Activated CD8-positive, alpha-beta memory T cell treated with anti-CD3 and anti-CD28 coated beads for 24 hours (primary cell): ENCODE results near the gene CEP55.

Experiments
- DNase-seq: peaks from one replicate; pipeline ENCODE4 v3.0.0-alpha.2; 2020

The CEP55 gene

DNA sequence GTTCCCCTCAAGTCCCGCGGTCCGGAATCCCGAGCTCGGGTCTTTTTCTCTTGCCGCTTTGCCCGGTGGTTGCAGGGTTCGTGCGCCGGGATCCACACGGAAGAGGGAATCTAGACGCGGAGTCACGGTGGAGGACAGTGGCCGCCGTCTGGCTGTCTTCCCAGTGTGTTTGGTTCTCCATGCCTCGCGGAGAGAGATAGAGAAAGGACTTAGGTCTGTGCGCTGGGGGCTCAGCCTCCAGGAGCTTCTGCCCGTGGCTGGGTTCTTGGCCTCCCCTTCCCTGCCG, 71.6 kb downstream of the CEP55 start:
- no peak for DNase-seq

DNA sequence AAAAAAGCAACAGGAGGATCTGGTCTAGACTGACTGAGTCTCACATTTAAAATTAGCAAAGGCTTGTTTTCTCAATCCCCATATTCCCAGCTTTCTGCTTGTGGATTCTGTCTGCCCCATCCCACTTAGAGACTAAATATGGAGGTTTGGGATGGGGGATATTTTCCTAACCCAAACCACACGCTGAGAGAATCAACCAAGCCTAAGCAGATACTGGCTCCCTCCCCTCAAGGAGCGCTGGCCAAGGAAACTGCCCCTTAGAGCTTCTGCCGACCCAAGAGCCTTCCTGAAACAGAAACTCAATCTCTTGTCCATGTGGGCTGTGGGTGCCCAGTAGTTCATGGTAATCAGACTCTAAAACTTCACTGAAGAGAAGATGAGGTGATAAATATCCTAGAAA, 74.0 kb downstream of the CEP55 start:
- DNase-seq = no peak

DNA sequence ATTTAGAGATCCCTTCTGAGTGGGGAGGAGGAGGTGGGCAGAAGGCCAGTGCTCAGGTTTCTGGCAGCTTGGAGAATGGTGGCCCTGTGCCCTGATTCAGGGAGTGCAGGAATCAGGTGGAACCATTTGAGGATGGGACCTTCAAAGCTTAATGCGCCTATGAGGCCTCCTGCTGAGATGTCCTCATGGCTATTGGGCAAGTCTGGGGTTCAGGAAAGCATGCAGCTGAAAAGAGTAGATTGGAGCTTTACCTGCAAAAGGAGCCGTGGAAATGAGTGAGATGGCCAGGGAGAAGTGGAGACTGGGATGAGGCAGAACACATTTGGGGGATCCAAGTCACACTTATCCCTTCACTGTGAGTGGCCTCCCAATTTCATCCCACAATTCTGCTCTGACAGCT, 76.2 kb downstream of the CEP55 start:
- no peak for DNase-seq

DNA sequence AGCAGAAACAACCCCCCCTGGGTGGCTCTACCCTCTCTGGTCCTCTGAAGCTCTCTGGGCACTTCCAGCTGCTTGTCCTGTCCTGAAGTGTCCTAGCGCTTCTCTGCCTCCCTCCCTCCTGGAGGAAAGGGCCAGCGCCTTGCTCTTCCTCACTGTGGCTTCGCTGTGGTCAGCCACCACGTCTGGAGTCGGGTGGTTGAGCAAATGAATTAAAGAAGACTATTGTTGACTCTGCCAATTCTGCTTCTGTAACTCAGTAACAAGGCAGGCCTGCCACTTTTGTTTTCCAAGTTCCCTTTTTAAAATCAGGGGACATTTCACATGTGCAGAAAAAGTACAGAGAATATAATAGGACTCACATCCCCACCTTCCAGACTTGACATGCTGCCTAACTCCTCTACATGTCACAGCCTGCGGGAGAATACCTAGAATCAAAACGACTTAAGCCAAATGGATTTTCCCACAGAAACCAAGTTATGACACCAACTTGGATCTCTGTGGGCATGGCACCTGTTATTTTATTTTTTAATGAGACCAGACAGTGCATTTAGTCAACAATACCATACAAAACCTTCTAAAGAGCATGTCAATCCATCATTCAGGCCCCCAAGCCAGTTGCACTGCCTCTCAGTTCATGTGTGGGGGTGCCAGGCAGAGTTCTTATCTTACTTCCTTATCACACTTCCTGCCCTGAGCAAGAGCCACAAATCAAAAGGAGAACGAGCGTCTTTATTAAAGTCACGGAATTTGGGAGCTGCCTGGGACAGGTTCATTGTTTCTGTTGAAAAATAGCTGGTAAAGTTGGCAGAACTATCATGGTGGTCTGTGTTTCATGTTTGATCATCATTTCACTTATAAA, 76.9 kb downstream of the CEP55 start:
- no peak for DNase-seq

DNA sequence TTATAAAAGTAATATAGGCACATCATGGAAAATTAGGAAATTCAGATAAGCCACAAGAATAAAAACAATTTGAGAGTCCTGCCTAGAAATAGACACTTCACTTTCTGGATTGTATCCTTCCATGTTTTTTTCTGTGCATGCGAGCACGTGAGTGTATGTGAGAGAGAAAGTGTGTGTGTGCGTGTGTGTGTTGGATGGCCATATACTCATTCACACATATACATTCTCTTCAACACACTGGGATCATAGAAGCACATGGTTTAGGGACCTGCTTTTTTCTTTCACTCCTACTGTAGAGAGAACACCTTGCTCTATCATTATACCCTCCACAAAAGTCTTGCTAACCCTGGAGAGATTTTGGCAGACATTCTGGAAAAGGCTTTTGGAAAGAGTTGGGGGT, 77.5 kb downstream of the CEP55 start:
- DNase-seq = no peak

DNA sequence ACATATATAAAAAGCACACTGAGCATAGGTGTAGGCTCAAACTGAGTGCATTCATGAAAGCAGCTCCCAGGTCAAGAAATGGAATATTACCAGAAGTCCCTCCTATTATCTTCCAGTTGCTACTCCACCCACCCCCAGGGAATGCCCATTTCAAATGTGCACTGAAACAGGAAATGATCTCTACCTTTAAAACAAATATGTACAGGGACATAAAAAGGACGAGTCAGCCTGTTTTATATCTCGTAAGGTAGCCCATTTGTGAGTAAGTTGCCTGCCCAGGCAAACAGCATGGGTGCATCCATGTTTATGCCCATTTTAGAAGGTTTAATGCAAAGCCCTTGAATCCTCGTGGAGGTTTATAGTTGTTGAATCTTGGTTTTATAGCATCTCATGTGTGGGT, 80.5 kb downstream of the CEP55 start:
- no peak for DNase-seq

GRCh38 chr10:93577565-93577964, 81.2 kb downstream of the CEP55 start:
- no peak for DNase-seq
